ENCODE data around the gene UAP1L1. TPM values are rescaled to one million over a fixed set of nuclear protein-coding genes. Genes with fewer than 3 reads are reported as not detected.

The UAP1L1 gene
- total and polyA plus RNA-seq, 9 of the 15 experiments (the other 6 are each of a cell fraction or from before 2014, with no cell fraction given) = 0.20 to 8.6 (median 3.7) TPM

GRCh38 chr9:137087409-137087925, 10.2 kb downstream of the UAP1L1 start (continued):
- TF ChIP-seq ZBTB40 (IDR thresholded peaks at IDR 0.05) (peak; percentile 59; the same call in 1 of the 2 replicates), ZBTB40 (CRISPR knock-in tag; IDR thresholded peaks at IDR 0.05) (no peak), SOX6 (IDR thresholded peaks at IDR 0.05) (peak; percentile 54; the same call in 1 of the 2 replicates), KDM5B (IDR thresholded peaks at IDR 0.05; ENCODE audit: insufficient replicate concordance, low read depth, low read length) (peak; percentile 8), NR2C2 (CRISPR knock-in tag; IDR thresholded peaks at IDR 0.05) (0 out of 2 replicates have a peak, but pooled peaks have one; percentile 4), NR2C2 (tag; IDR thresholded peaks at IDR 0.05) (no peak), E2F6 (IDR thresholded peaks at IDR 0.05; ENCODE audit: borderline replicate concordance in 1 of 2, extremely low read depth in 1 of 2, insufficient read depth in 1 of 2, insufficient read length in 1 of 2, low read depth in 1 of 2, low read length in 1 of 2, poor library complexity in 1 of 2, severe bottlenecking in 1 of 2) (peak in 1 of 2 experiments; percentile 7), RNF219 (CRISPR knock-in tag; IDR thresholded peaks at IDR 0.05) (no peak), NKRF (IDR thresholded peaks at IDR 0.05; ENCODE audit: borderline replicate concordance) (no peak), TCF7 (IDR thresholded peaks at IDR 0.05; ENCODE audit: borderline replicate concordance) (no peak), SRSF3 (IDR thresholded peaks at IDR 0.05; ENCODE audit: insufficient read depth, low read length) (0 out of 2 replicates have a peak, but pooled peaks have one; percentile 6), CHD1 (IDR thresholded peaks at IDR 0.05; ENCODE audit: low read length) (peak; percentile 61)

Measured in K562 (cell line).